PC-9 (cell line): Measurements from ENCODE around the gene ADTRP.

Source experiments
- CTCF ChIP-seq: fragments of 200-600 bp; sonication (generic); conservative IDR thresholded peaks from 2 replicates; pipeline ENCODE4 v1.6.1; 2017; ENCODE audit warnings: mixed run types, antibody characterized with exemption, mild to moderate bottlenecking, moderate library complexity
- EZH2 ChIP-seq: fragments of 200-600 bp; sonication (generic); IDR thresholded peaks from 2 replicates; pipeline ENCODE4 v1.8.0; 2017; ENCODE audit warnings: antibody characterized with exemption, low read depth

- no peak for TF ChIP-seq CTCF
- TF ChIP-seq EZH2 = no peak
Observed at GRCh38 chr6:11820821-11821220, 42.2 kb upstream of the ADTRP start.
